Subcutaneous adipose tissue (tissue), 4 donors: Measurements from ENCODE around the gene WWOX. TPM values are rescaled to one million over a fixed set of nuclear protein-coding genes. Genes with fewer than 3 reads are reported as not detected.

Source experiments
- CTCF ChIP-seq: fragments of 450-650 bp; IDR thresholded peaks from one replicate; pipeline ENCODE4 v1.5.1; 2016; ENCODE audit warnings: low read depth, mild to moderate bottlenecking, control low read depth, antibody characterized with exemption, moderate library complexity
- total RNA-seq, 4 donors: library from RNA; depleted of rRNA; stranded (reverse); fragments of >200 nt; gene quantifications; one replicate each; pipeline ENCODE4 v1.1.0, GENCODE V29; 2016

The WWOX gene
- total RNA-seq, 4 donors from 2014 or later: 31.4 to 67.8 (median 46.0) TPM

GRCh38 chr16:78607465-78607864, 508.0 kb downstream of the WWOX start:
- TF ChIP-seq CTCF: no peak

- TF ChIP-seq CTCF: no peak
Observed at GRCh38 chr16:78608305-78608776, 508.9 kb downstream of the WWOX start.

GRCh38 chr16:78609402-78610274, 510.2 kb downstream of the WWOX start:
- no peak for TF ChIP-seq CTCF

- no peak for TF ChIP-seq CTCF
Observed at GRCh38 chr16:78611318-78611717, 511.9 kb downstream of the WWOX start.

GRCh38 chr16:78619811-78620210, 520.4 kb downstream of the WWOX start:
- no peak for TF ChIP-seq CTCF

- no peak for TF ChIP-seq CTCF
Observed at GRCh38 chr16:78620291-78620690, 520.8 kb downstream of the WWOX start.

GRCh38 chr16:78623796-78624195, 524.3 kb downstream of the WWOX start:
- no peak for TF ChIP-seq CTCF
